GM18951 (cell line): ENCODE results near the gene SMIM30.
"Not testable (repeated sequence)": the region's sequence is repeated elsewhere in the genome, so short reads cannot be mapped to it uniquely, and the experiment has no call there.

Experiments used
- POLR2A ChIP-seq: IDR thresholded peaks from 4 replicates; pipeline ENCODE4 v1.6.1; 2011; ENCODE audit warnings: mild to moderate bottlenecking; ENCODE audit not compliant: insufficient read length, insufficient read depth; ENCODE audit errors: extremely low read depth
- in situ Hi-C: fragments of 300-500 bp; cut with MboI; formaldehyde crosslinking; loops from one replicate; pipeline ENCODE4 v1.12.0; 2022; ENCODE audit warnings: low sequenced_read_pairs, mixed read lengths, inconsistent platforms; ENCODE audit not compliant: unreplicated experiment

Gene SMIM30, protein sequence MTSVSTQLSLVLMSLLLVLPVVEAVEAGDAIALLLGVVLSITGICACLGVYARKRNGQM

GRCh38 chr7:113118074-113118959 is at the start of gene SMIM30:
Gene SMIM30, minus strand, starts transcription at chr7:113118554. Its CDS starts 976 bp downstream, at chr7:113117578.
- in situ Hi-C loops = no loop called here

DNA sequence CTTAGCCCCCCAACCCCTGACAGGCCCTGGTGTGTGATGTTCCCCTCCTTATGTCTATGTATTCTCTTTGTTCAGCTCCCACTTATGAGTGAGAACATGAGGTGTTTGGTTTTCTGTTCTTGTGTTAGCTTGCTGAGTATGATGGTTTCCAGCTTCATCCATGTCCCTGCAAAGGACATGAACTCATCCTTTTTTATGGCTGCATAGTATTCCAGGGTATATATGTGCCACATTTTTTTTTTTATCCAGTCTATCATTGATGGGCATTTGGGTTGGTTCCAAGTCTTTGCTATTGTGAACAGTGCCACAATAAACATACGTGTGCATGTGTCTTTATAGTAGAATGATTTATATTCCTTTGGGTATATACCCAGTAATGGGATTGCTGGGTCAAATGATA is 47.8 kb upstream of the SMIM30 start:
- in situ Hi-C loops = not testable (repeated sequence)

More at GRCh38 chr7:113118074-113118959, at the start of gene SMIM30:
- peak; percentile 77 for TF ChIP-seq POLR2A

DNA sequence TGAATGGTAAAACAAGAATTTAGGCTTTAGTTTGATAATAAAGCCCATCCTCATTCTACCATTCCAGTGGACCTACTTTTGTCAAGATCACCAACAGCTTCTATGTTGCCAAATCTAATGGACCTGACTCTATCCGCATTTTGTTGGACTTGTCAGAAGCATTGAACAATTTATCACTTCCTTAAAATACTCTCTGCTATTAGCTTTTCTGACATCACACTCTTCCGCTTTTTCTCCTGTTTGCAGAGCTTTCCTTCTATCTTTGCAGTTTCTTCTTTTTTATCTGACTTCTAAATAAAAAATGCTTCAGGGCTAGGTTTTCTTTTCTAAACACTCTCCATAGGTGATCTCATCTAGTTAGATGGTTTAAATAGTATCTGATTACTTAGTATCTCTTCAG is 42.7 kb upstream of the SMIM30 start:
- no peak for TF ChIP-seq POLR2A
- in situ Hi-C loops = no loop called here

- in situ Hi-C loops = no loop called here
- TF ChIP-seq POLR2A = no peak
Measured at GRCh38 chr7:113159746-113160339, 41.5 kb upstream of the SMIM30 start.

- in situ Hi-C loops = no loop called here
- TF ChIP-seq POLR2A = no peak
Measured at GRCh38 chr7:113158756-113159155, 40.4 kb upstream of the SMIM30 start.

DNA sequence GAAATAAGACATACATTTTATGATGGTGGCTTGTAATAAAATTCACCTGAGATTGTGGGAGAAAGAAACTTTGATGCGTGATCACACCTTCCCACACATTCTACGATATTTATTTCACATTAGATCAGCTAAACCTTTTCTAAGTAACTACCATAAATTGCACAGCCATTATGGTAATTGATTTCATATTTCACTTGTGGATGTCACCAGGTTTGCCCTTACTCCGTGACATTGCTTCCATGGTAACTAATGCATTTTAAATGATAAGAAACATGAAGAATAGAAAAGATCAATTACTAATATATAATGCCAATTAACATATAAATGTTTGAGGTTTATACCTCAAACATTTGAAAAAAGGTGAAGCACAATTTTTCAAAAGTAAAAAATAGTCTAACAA is 35.8 kb upstream of the SMIM30 start:
- no peak for TF ChIP-seq POLR2A
- in situ Hi-C loops = no loop called here

DNA sequence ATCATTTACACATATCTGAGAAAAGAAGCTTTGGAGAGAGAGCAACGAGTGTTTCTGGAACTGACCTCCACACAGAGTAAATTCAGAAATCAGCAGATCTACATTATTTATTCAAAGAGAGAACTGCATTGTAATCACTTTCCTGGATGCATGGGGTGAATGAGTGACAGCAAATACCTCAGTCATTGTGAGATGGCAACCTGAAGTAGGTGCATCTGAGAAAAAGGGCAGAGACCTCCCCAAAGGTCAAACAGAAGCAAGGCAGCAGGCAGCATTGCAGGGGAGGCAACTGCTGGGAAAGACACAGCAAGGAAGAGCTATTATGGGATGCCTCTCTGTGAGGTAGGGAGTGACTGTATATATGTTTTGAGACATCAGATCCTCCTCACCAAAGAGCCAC is 26.5 kb upstream of the SMIM30 start:
- in situ Hi-C loops = no loop called here
- TF ChIP-seq POLR2A = no peak

DNA sequence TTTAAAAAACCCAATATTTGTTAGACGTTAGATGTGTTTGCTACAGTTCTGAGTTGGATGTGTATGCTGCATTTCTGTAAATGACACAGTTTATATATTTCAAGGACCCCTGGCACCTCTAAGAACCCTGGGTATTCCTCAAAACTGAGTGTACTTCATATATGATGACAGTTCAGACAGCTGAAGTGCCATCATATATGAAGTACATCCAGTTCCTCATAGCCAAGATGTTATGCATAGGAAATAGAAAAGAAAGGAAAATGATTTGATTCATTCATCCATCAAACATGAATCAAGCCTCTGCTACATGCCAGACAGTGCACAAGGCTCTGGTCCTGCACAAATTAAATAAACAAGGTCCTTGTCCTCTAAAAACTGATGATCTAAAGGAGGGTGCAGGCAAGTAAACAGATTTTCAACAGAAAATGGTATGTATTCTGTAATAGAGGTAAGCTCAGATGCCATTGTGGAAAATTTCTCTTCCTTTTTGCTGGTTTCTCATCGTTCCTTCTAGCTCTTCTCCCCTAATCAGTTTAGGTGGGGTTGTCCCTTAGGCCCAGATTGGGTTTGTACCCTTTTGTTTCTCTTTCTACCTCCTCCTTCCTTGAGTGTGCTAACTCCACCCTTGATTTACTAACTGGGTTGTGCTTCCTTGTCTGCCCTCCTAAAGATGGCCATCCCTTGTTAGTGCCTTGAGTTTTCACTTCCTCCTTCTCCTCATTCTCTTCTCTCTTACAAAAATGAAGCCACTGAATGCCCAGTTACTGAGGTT is 25.3 kb upstream of the SMIM30 start:
- in situ Hi-C loops = no loop called here
- TF ChIP-seq POLR2A = no peak

DNA sequence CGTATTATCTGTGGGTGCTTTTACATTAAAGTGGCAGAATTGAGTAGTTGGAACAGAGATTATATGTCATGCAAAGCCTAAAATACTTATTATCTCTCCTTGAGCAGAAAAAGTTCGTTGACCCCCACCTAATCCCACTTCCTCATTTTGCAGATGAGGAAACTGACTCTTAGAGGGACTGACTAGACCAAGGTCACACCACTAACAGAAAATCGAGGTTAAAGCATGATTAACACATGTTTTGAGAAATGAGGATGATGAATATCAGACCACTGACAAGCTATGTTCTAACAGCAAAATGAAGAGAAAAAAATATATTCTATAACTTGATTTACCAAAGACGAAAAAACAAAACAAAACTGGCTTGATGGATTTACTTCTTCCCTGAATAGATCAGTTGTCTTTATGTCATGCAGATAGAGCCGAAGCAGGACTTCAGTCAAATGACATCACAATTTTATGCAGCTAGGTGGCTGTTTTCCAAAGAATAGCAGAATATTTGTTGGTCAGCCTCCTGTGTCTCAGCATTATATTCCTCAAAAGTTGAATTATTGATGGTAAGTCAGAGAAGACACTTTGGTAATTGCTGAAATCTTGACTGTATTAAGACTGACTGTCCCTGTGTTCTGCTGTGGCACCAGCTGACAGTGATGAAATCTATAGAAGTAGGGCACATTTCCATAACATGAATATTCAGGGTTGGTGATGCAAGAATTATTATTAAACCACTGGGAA is 24.2 kb upstream of the SMIM30 start:
- no peak for TF ChIP-seq POLR2A
- in situ Hi-C loops = no loop called here

GRCh38 chr7:113141803-113142202 is 23.4 kb upstream of the SMIM30 start:
- in situ Hi-C loops = no loop called here
- no peak for TF ChIP-seq POLR2A

GRCh38 chr7:113140956-113141355 is 22.6 kb upstream of the SMIM30 start:
- TF ChIP-seq POLR2A = no peak
- in situ Hi-C loops = no loop called here

DNA sequence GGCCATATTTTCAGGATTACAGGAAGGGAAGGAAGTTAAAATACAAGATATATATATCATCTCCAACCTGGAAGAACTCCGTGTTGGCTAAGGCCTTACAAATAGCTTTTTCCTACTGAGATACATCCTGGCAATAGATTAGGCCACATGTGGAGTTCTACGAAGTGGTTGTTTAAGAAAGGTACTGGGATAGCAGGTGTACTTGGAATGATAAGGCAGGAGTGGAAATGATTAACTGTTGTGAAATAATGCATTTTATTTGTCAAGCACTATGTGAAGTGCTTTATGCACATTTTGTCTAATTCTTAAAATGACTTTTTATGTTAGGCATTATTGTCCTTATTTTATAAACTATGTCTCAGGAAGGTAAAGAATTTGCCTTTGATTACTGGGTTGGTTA is 18.9 kb upstream of the SMIM30 start:
- in situ Hi-C loops = no loop called here
- no peak for TF ChIP-seq POLR2A

- no peak for TF ChIP-seq POLR2A
- in situ Hi-C loops = no loop called here
Measured at GRCh38 chr7:113134025-113134424, 15.7 kb upstream of the SMIM30 start.

- in situ Hi-C loops = no loop called here
- no peak for TF ChIP-seq POLR2A
Measured at GRCh38 chr7:113131367-113131766, 13.0 kb upstream of the SMIM30 start.
